ENCODE data around the gene TMEM14A. TPM values are rescaled to one million over a fixed set of nuclear protein-coding genes. Genes with fewer than 3 reads are reported as not detected.

Gene TMEM14A
- 21.4 and 29.0 TPM in 2 replicates for total RNA-seq

GRCh38 chr6:52670502-52671409, at the start of gene TMEM14A:
Gene TMEM14A (plus strand): TSS chr6:52671113. CDS start chr6:52677103, 5,990 bp downstream.

Small RNA genes lying within 50 kb of the gene (small RNA-seq; reads per million reads assigned to genes)
- not detected for gene AL109918.2

Other genes with a start within 250 kb of the TMEM14A start
- gene TRAM2, start 94.1 kb upstream of the TMEM14A start, total RNA-seq: 149 TPM in 2 replicates
- not detected in 2 replicates for gene GSTA2, start 92.4 kb downstream of the TMEM14A start, total RNA-seq
- not detected in 2 replicates for gene GSTA1, start 132.7 kb downstream of the TMEM14A start, total RNA-seq
- gene GSTA5, start 169.7 kb downstream of the TMEM14A start, total RNA-seq: not detected in 2 replicates
- gene GSTA3, start 238.6 kb downstream of the TMEM14A start, total RNA-seq: not detected in 2 replicates